ENCODE data around the gene DCC.

The DCC gene

GRCh38 chr18:53526101-53526870 lies 1186.3 kb downstream of the DCC start:
- TF ChIP-seq CTCF (IDR thresholded peaks at IDR 0.05; ENCODE audit: low read depth, low read length, missing control alignments) = no peak
- H3K4me3 ChIP-seq (replicated peaks; ENCODE audit: low read depth, low read length) = no peak overlapping the region
- DNase-seq (ENCODE audit: extremely low read depth, low read depth) = no peak

GRCh38 chr18:53527365-53527764 lies 1187.4 kb downstream of the DCC start:
- no peak for TF ChIP-seq CTCF (IDR thresholded peaks at IDR 0.05; ENCODE audit: low read depth, low read length, missing control alignments)
- no peak for DNase-seq (ENCODE audit: extremely low read depth, low read depth)
- H3K4me3 ChIP-seq (replicated peaks; ENCODE audit: low read depth, low read length) = no peak overlapping the region

- no peak overlapping the region for H3K4me3 ChIP-seq (replicated peaks; ENCODE audit: low read depth, low read length)
- no peak for DNase-seq (ENCODE audit: extremely low read depth, low read depth)
- TF ChIP-seq CTCF (IDR thresholded peaks at IDR 0.05; ENCODE audit: low read depth, low read length, missing control alignments) = no peak
Measured at GRCh38 chr18:53531187-53531586, 1191.2 kb downstream of the DCC start.

- no peak for DNase-seq (ENCODE audit: extremely low read depth, low read depth)
- no peak for TF ChIP-seq CTCF (IDR thresholded peaks at IDR 0.05; ENCODE audit: low read depth, low read length, missing control alignments)
Measured at GRCh38 chr18:53531896-53532295, 1191.9 kb downstream of the DCC start.

GRCh38 chr18:53534203-53534602 lies 1194.2 kb downstream of the DCC start:
- no peak for DNase-seq (ENCODE audit: extremely low read depth, low read depth)
- no peak for TF ChIP-seq CTCF (IDR thresholded peaks at IDR 0.05; ENCODE audit: low read depth, low read length, missing control alignments)
- H3K4me3 ChIP-seq (replicated peaks; ENCODE audit: low read depth, low read length) = no peak overlapping the region

More at GRCh38 chr18:53531896-53532295, 1191.9 kb downstream of the DCC start:
- H3K4me3 ChIP-seq (replicated peaks; ENCODE audit: low read depth, low read length) = no peak overlapping the region

GRCh38 chr18:53534695-53535094 lies 1194.7 kb downstream of the DCC start:
- H3K4me3 ChIP-seq (replicated peaks; ENCODE audit: low read depth, low read length) = no peak overlapping the region
- DNase-seq (ENCODE audit: extremely low read depth, low read depth) = no peak
- no peak for TF ChIP-seq CTCF (IDR thresholded peaks at IDR 0.05; ENCODE audit: low read depth, low read length, missing control alignments)

- DNase-seq (ENCODE audit: extremely low read depth, low read depth) = no peak
- H3K4me3 ChIP-seq (replicated peaks; ENCODE audit: low read depth, low read length) = no peak overlapping the region
- TF ChIP-seq CTCF (IDR thresholded peaks at IDR 0.05; ENCODE audit: low read depth, low read length, missing control alignments) = no peak
Measured at GRCh38 chr18:53536908-53537307, 1196.9 kb downstream of the DCC start.

Data from HFF-Myc (cell line).